Osteoblast (primary cell): ENCODE data around the gene USP3. TPM values are rescaled to one million over a fixed set of nuclear protein-coding genes. Genes with fewer than 3 reads are reported as not detected.
"Not testable (repeated sequence)": the region's sequence is repeated elsewhere in the genome, so short reads cannot be mapped to it uniquely, and the experiment has no call there.

Experiments
- DNase-seq: peaks from one replicate; pipeline ENCODE4 v3.0.0; 2011; ENCODE audit warnings: low spot score, mixed read lengths; ENCODE audit not compliant: insufficient read length; ENCODE audit errors: missing footprints
- H2AFZ ChIP-seq: 2 replicates; pipeline ENCODE4 v1.6.0; 2011; ENCODE audit warnings: mild to moderate bottlenecking, low read length
- H3K27ac ChIP-seq: 2 replicates; pipeline ENCODE4 v1.5.1; 2011; ENCODE audit warnings: mild to moderate bottlenecking, low read depth, low read length, moderate library complexity
- H3K27me3 ChIP-seq: 2 replicates; pipeline ENCODE4 v1.6.0; 2012; ENCODE audit warnings: mild to moderate bottlenecking, control low read depth, inconsistent platforms, low read length, moderate library complexity; ENCODE audit not compliant: insufficient read depth
- H3K36me3 ChIP-seq: 2 replicates; pipeline ENCODE4 v1.5.1; 2011; ENCODE audit warnings: mild to moderate bottlenecking, low read length, control low read depth, moderate library complexity; ENCODE audit not compliant: insufficient read depth
- H3K4me1 ChIP-seq: 2 replicates; pipeline ENCODE4 v1.5.1; 2011; ENCODE audit warnings: mild to moderate bottlenecking, low read length, control low read depth, moderate library complexity; ENCODE audit not compliant: insufficient read depth
- H3K4me2 ChIP-seq: 2 replicates; pipeline ENCODE4 v1.6.0; 2011; ENCODE audit warnings: mild to moderate bottlenecking, low read length; ENCODE audit not compliant: insufficient read depth
- H3K4me3 ChIP-seq: fragments of 200-600 bp; sonication (generic); 3 replicates; pipeline ENCODE4 v1.5.1; 2012; ENCODE audit warnings: mild to moderate bottlenecking, low read length, inconsistent platforms; ENCODE audit not compliant: insufficient read depth
- H3K79me2 ChIP-seq: 2 replicates; pipeline ENCODE4 v1.6.0; 2012; ENCODE audit warnings: mild to moderate bottlenecking, low read length, control low read depth, inconsistent platforms; ENCODE audit not compliant: insufficient read depth
- H3K9me3 ChIP-seq: 2 replicates; pipeline ENCODE4 v1.5.1; 2011; ENCODE audit warnings: low read depth, low read length, control low read depth
- H4K20me1 ChIP-seq: 2 replicates; pipeline ENCODE4 v1.6.0; 2012; ENCODE audit warnings: mild to moderate bottlenecking, low read length, control low read depth; ENCODE audit not compliant: insufficient read depth
- CTCF ChIP-seq: IDR thresholded peaks from 2 replicates; pipeline ENCODE4 v1.5.1; 2011; ENCODE audit warnings: mild to moderate bottlenecking, low read depth, low read length, moderate library complexity; ENCODE audit errors: extremely low read depth
- total RNA-seq: library from RNA; depleted of rRNA; stranded (reverse); fragments of >200 nt; gene quantifications from 2 replicates; pipeline ENCODE4 v1.2.3, GENCODE V29; 2012

Gene USP3
- total RNA-seq, 1 donor, result 60.1 TPM

DNA sequence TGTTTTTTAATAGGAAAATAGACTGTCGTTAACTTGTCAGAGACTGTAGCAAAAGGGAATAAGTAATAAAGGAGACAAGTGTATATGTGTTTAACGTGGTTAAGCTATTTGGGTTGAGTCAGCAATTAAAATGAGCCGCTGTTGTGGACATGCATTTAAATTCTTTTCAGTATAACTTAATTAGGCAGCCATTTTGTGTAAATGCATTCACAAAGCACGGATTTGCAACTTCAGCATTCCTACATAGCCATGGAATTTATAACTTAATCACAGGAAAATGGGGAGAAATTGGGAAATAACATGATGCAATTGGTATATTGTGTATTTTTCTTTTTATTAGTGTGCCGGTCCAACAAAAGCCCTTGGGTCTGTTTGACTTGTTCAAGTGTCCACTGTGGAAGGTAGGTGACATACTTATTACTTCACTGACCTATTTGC is 27.9 kb downstream of the USP3 start:
- Histone ChIP-seq H3K4me2 (no peak overlapping the region), H3K4me1 (no peaks in the 10 kb centered on the region), H3K4me3 (no peak overlapping the region), H2AFZ (no peak overlapping the region), H3K36me3 (no peaks in the 10 kb centered on the region), H3K27me3 (no peaks in the 10 kb centered on the region), H3K9me3 (no peaks in the 10 kb centered on the region), H3K79me2 (peaks cover 92% of the 10 kb centered on the region), H3K27ac (no peak overlapping the region), H4K20me1 (peaks cover 22% of the 10 kb centered on the region)
- no peak for TF ChIP-seq CTCF
- no peak for DNase-seq

DNA sequence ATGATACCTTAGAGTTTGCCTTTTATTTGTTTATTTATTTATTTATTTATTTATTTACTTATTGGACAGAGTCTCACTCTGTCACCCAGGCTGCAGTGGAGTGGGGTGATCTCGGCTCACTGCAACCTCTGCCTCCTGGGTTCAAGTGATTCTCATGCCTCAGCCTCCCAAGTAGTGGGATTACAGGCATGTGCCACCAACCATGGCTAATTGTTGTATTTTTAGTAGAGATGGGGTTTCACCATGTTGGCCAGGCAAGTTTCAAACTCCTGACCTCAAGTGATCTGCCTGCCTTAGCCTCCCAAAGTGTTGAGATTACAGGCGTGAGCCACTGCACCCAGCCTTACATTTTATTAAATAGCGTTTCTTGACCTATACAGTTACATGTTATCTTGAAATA is 30.5 kb downstream of the USP3 start:
- peaks cover 76% of the 10 kb centered on the region for H3K79me2 ChIP-seq
- H3K27ac ChIP-seq, result not testable (repeated sequence)
- peaks cover 10% of the 10 kb centered on the region for H4K20me1 ChIP-seq

GRCh38 chr15:63535689-63536088 is 31.3 kb downstream of the USP3 start:
- TF ChIP-seq CTCF, result no peak
- no peak for DNase-seq
- Histone ChIP-seq H3K27ac (no peak overlapping the region), H3K79me2 (peaks cover 76% of the 10 kb centered on the region), H3K27me3 (no peaks in the 10 kb centered on the region), H3K4me3 (no peak overlapping the region), H3K4me2 (no peak overlapping the region), H3K4me1 (no peaks in the 10 kb centered on the region), H3K9me3 (no peaks in the 10 kb centered on the region), H3K36me3 (peaks cover 5% of the 10 kb centered on the region), H4K20me1 (peaks cover 10% of the 10 kb centered on the region), H2AFZ (no peak overlapping the region)

More for the DNA sequence above, 30.5 kb downstream of the USP3 start:
- not testable (repeated sequence) for DNase-seq, H3K4me2 ChIP-seq, H3K9me3 ChIP-seq, H2AFZ ChIP-seq, H3K4me3 ChIP-seq, H3K4me1 ChIP-seq, H3K27me3 ChIP-seq, H3K36me3 ChIP-seq

DNA sequence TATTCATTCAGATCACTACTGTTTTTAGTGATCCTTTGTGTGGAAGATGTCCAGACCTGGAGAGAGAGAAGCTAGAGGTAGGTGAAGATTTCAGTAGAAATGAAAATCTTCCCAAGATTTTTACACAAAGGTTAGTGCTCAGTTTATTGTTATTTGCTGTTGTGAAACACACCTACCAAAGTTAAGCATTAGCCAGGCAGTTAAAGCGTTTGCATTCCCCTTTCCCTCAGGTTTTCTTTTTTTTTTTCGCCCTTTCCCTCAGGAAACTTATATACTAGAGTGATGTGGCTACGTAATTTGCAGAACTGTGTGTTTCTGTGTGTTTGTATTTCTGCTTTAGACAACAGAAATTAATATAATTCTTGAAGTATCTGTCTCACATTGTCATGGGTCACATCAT is 34.5 kb downstream of the USP3 start:
- no peak overlapping the region for H3K4me3 ChIP-seq
- no peaks in the 10 kb centered on the region for H3K27me3 ChIP-seq
- H3K9me3 ChIP-seq, result no peaks in the 10 kb centered on the region
- no peaks in the 10 kb centered on the region for H3K4me1 ChIP-seq
- H3K27ac ChIP-seq, result no peak overlapping the region
- TF ChIP-seq CTCF, result no peak
- no peak for DNase-seq
- peaks cover 5% of the 10 kb centered on the region for H3K36me3 ChIP-seq
- no peak overlapping the region for H3K4me2 ChIP-seq
- peaks cover 60% of the 10 kb centered on the region for H3K79me2 ChIP-seq
- no peaks in the 10 kb centered on the region for H4K20me1 ChIP-seq
- H2AFZ ChIP-seq, result no peak overlapping the region
